Neural progenitor cell (in vitro differentiated cells): Measurements from ENCODE around the gene MFAP2. TPM values are rescaled to one million over a fixed set of nuclear protein-coding genes. Genes with fewer than 3 reads are reported as not detected.
A peak's percentile ranks its signal among the peaks of the same experiment; 100 is the strongest.

Source experiments
- DNase-seq: peaks from one replicate; pipeline ENCODE4 v3.0.0-alpha.2; 2016; ENCODE audit warnings: low spot score
- H2AFZ ChIP-seq: fragments of 200-600 bp; sonication (generic); replicated peaks from 2 replicates; pipeline ENCODE4 v1.6.1; 2016; ENCODE audit warnings: antibody characterized with exemption
- H3F3A ChIP-seq: fragments of 200-600 bp; sonication (generic); 2 replicates; pipeline ENCODE4 v1.6.1; 2016; ENCODE audit warnings: antibody characterized with exemption, low read depth
- H3K27ac ChIP-seq: fragments of 200-600 bp; sonication (generic); 2 replicates; pipeline ENCODE4 v1.5.1; 2016; ENCODE audit warnings: mild to moderate bottlenecking
- H3K27me3 ChIP-seq: fragments of 200-600 bp; sonication (generic); 2 replicates; pipeline ENCODE4 v1.6.1; 2016; ENCODE audit warnings: mild to moderate bottlenecking, moderate library complexity
- H3K36me3 ChIP-seq: fragments of 200-600 bp; sonication (generic); 2 replicates; pipeline ENCODE4 v1.5.1; 2016
- H3K4me1 ChIP-seq: fragments of 200-600 bp; sonication (generic); 2 replicates; pipeline ENCODE4 v1.6.1; 2016; ENCODE audit warnings: mixed run types
- H3K4me2 ChIP-seq: fragments of 200-600 bp; sonication (generic); 2 replicates; pipeline ENCODE4 v1.6.1; 2016
- H3K4me3 ChIP-seq: fragments of 200-600 bp; sonication (generic); 2 replicates; pipeline ENCODE4 v1.5.1; 2016
- H3K79me2 ChIP-seq: fragments of 200-600 bp; sonication (generic); 2 replicates; pipeline ENCODE4 v1.6.1; 2016; ENCODE audit warnings: low read depth
- H3K9ac ChIP-seq: fragments of 200-600 bp; sonication (generic); 2 replicates; pipeline ENCODE4 v1.6.1; 2016
- H3K9me3 ChIP-seq: fragments of 200-600 bp; sonication (generic); 2 replicates; pipeline ENCODE4 v1.5.1; 2016; ENCODE audit warnings: low read depth
- H4K20me1 ChIP-seq: fragments of 200-600 bp; sonication (generic); 2 replicates; pipeline ENCODE4 v1.6.1; 2016; ENCODE audit warnings: low read depth
- H3K27ac Mint-ChIP-seq: 3 replicates; pipeline ENCODE4 v1.8.0; 2021; ENCODE audit warnings: mixed read lengths
- H3K27me3 Mint-ChIP-seq: 2 replicates; pipeline ENCODE4 v1.8.0; 2022; ENCODE audit warnings: low read depth, mild to moderate bottlenecking, inconsistent platforms, moderate library complexity, mixed read lengths; ENCODE audit not compliant: insufficient read depth
- H3K36me3 Mint-ChIP-seq: 3 replicates; pipeline ENCODE4 v1.8.0; 2021; ENCODE audit warnings: mixed read lengths
- H3K4me1 Mint-ChIP-seq: 3 replicates; pipeline ENCODE4 v1.8.0; 2021; ENCODE audit warnings: mixed read lengths
- H3K4me3 Mint-ChIP-seq: 3 replicates; pipeline ENCODE4 v1.8.0; 2021; ENCODE audit warnings: mild to moderate bottlenecking, moderate library complexity, mixed read lengths
- H3K9me3 Mint-ChIP-seq: 3 replicates; pipeline ENCODE4 v1.8.0; 2020; ENCODE audit warnings: mixed read lengths
- EZH2 ChIP-seq: fragments of 200-600 bp; sonication (generic); IDR thresholded peaks from 2 replicates; pipeline ENCODE4 v1.6.1; 2017; ENCODE audit warnings: antibody characterized with exemption, mild to moderate bottlenecking, moderate library complexity
- EZH2phosphoT487 ChIP-seq: fragments of 200-600 bp; sonication (generic); IDR thresholded peaks from 2 replicates; pipeline ENCODE4 v1.6.1; 2017; ENCODE audit warnings: antibody characterized with exemption
- total RNA-seq: library from RNA; depleted of rRNA; stranded (reverse); fragments of >200 nt; gene quantifications from 2 replicates; pipeline ENCODE4 v1.2.3, GENCODE V29; 2015; ENCODE audit warnings: low replicate concordance
- TF ChIP-seq, protein P1 (sequence below): fragments of 200-600 bp; sonication (generic); IDR thresholded peaks from 2 replicates; pipeline ENCODE4 v1.5.1; 2017; ENCODE audit warnings: antibody characterized with exemption, mild to moderate bottlenecking

MFAP2 gene
- total RNA-seq, 1 donor from 2014 or later: 68.8 TPM

DNA sequence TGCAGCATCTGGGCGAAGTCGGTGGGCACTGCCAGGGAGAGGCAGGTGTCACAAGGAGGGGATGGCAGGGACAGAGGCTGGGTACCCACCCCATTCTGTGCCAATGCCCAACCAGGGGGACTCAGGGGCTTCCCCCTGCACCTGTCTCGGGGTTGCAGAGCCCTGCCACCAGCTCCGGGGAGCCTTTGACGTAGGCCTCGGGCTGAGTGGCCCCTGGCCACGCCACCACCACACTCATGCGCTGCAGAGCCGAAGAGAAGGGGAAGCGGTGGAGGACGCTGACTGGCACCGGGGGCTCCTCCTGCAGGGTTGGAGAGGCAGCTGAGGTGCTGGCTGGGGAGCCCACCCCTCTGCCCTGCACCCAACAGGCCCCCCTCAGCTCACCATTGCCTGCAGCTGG lies 11.7 kb upstream of the MFAP2 start:
- no peaks in the 10 kb centered on the region for H4K20me1 ChIP-seq
- Mint-ChIP-seq H3K27me3 (peaks cover 3% of the 10 kb centered on the region), H3K4me3 (no peak overlapping the region), H3K9me3 (no peaks in the 10 kb centered on the region), H3K4me1 (no peaks in the 10 kb centered on the region), H3K36me3 (peaks cover 5% of the 10 kb centered on the region), H3K27ac (no peak overlapping the region)
- no peaks in the 10 kb centered on the region for H3K36me3 ChIP-seq
- no peaks in the 10 kb centered on the region for H3K79me2 ChIP-seq
- H3F3A ChIP-seq: no peaks in the 10 kb centered on the region
- no peaks in the 10 kb centered on the region for H3K9me3 ChIP-seq
- H3K9ac ChIP-seq: no peak overlapping the region
- DNase-seq: no peak
- H3K4me3 ChIP-seq: no peak overlapping the region
- no peak overlapping the region for H3K27ac ChIP-seq
- H3K27me3 ChIP-seq: no peaks in the 10 kb centered on the region
- no peak for TF ChIP-seq EZH2
- TF ChIP-seq, protein P1, sequence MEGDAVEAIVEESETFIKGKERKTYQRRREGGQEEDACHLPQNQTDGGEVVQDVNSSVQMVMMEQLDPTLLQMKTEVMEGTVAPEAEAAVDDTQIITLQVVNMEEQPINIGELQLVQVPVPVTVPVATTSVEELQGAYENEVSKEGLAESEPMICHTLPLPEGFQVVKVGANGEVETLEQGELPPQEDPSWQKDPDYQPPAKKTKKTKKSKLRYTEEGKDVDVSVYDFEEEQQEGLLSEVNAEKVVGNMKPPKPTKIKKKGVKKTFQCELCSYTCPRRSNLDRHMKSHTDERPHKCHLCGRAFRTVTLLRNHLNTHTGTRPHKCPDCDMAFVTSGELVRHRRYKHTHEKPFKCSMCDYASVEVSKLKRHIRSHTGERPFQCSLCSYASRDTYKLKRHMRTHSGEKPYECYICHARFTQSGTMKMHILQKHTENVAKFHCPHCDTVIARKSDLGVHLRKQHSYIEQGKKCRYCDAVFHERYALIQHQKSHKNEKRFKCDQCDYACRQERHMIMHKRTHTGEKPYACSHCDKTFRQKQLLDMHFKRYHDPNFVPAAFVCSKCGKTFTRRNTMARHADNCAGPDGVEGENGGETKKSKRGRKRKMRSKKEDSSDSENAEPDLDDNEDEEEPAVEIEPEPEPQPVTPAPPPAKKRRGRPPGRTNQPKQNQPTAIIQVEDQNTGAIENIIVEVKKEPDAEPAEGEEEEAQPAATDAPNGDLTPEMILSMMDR: no peak
- no peak for TF ChIP-seq EZH2phosphoT487
- H3K4me1 ChIP-seq: no peaks in the 10 kb centered on the region
- H2AFZ ChIP-seq: no peak overlapping the region
- H3K4me2 ChIP-seq: no peak overlapping the region

DNA sequence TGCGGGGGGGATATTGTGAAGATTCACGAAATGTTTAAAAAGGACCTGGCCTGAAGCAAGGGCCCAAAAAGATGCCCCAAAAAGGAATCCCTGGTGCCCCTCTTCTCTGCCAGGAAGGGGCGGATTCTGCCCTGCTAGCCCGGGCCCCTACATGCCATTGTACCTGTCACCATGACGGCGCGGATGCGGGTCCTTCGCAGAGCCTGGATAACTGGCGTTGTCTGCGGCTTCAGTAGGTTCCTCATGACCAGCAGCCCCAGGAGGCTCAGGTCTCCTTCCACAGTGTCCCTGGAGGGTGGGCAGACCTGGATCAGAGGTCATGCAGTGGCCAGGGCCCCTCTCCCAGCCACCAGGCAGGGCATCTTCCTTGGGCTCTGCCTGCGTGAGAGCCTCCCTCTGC lies 11.2 kb upstream of the MFAP2 start:
- Histone ChIP-seq H3K27me3 (no peaks in the 10 kb centered on the region), H2AFZ (no peak overlapping the region), H4K20me1 (no peaks in the 10 kb centered on the region), H3K79me2 (no peaks in the 10 kb centered on the region), H3K4me3 (no peak overlapping the region), H3K4me2 (no peak overlapping the region), H3K4me1 (no peaks in the 10 kb centered on the region), H3K36me3 (no peaks in the 10 kb centered on the region), H3K9ac (no peak overlapping the region), H3K9me3 (no peaks in the 10 kb centered on the region), H3F3A (no peaks in the 10 kb centered on the region), H3K27ac (no peak overlapping the region)
- Mint-ChIP-seq H3K27ac (peak overlapping the region; percentile 80), H3K4me3 (no peak overlapping the region), H3K27me3 (peaks cover 3% of the 10 kb centered on the region), H3K36me3 (peaks cover 5% of the 10 kb centered on the region), H3K9me3 (no peaks in the 10 kb centered on the region), H3K4me1 (no peaks in the 10 kb centered on the region)
- TF ChIP-seq EZH2phosphoT487 (no peak), EZH2 (no peak)
- TF ChIP-seq, protein P1: no peak
- DNase-seq: no peak

DNA sequence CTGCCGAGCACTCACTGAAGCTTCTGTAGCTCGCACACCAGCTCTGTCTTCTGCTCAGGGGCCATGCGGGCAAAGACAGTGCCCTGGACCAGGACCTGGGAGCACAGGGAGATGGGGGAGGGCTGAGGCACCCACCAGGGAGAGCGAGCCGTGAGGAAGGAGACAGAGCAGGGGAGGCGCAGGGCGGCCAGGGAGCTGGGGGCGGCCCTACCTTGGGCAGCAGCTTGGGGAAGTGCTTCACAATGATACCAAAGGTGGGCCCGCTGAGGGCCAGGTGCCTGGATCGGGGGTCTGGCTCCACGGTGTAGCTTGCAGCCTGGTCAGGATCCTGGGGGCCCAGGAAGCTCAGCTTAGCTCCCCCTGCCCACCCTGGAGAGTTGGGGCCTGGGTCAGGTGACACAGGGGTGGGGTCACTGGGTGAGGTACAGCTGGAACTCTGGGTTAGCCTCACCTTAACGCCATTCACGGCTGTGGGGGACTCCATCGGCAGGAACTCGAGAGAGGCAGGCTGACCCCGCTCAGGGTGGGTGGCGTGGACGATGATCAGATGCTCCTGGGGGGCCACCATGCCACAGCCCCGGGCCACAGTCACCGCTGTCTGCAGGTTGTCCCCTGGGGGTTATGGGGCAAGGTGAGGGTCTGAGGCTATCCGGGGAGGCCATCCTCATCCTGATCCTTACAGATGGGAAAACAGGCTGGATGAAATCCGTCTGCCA lies 9.4 kb upstream of the MFAP2 start:
- Histone ChIP-seq H3K9me3 (no peaks in the 10 kb centered on the region), H3F3A (no peaks in the 10 kb centered on the region), H3K9ac (no peak overlapping the region), H3K27me3 (no peaks in the 10 kb centered on the region), H2AFZ (no peak overlapping the region), H4K20me1 (no peaks in the 10 kb centered on the region), H3K4me3 (no peak overlapping the region), H3K36me3 (no peaks in the 10 kb centered on the region), H3K79me2 (no peaks in the 10 kb centered on the region), H3K4me2 (no peak overlapping the region), H3K27ac (no peak overlapping the region), H3K4me1 (no peaks in the 10 kb centered on the region)
- peaks cover 5% of the 10 kb centered on the region for H3K36me3 Mint-ChIP-seq
- H3K27ac Mint-ChIP-seq: no peak overlapping the region
- TF ChIP-seq EZH2 (no peak), EZH2phosphoT487 (no peak)
- TF ChIP-seq, protein P1: no peak
- H3K4me3 Mint-ChIP-seq: no peak overlapping the region
- no peaks in the 10 kb centered on the region for H3K9me3 Mint-ChIP-seq
- peaks cover 3% of the 10 kb centered on the region for H3K27me3 Mint-ChIP-seq
- DNase-seq: no peak
- no peaks in the 10 kb centered on the region for H3K4me1 Mint-ChIP-seq
